IPS DF 6.9 (cell line): ENCODE measurements around the gene HHAT.

ENCODE experiments used
- DNase-seq: peaks from one replicate; pipeline ENCODE4 v3.0.0-alpha.2; 2013; ENCODE audit warnings: low read depth, low spot score
- H3K27ac ChIP-seq: one replicate; pipeline ENCODE4 v1.5.1; 2013; ENCODE audit warnings: low read length, control low read depth
- H3K27me3 ChIP-seq: 2 replicates; pipeline ENCODE4 v1.6.1; 2013; ENCODE audit warnings: mild to moderate bottlenecking, low read length; ENCODE audit not compliant: control insufficient read depth, insufficient read depth
- H3K36me3 ChIP-seq: 2 replicates; pipeline ENCODE4 v1.6.1; 2013; ENCODE audit warnings: low read length; ENCODE audit not compliant: control insufficient read depth, insufficient read depth
- H3K4me1 ChIP-seq: 2 replicates; pipeline ENCODE4 v1.6.1; 2013; ENCODE audit warnings: low read length; ENCODE audit not compliant: control insufficient read depth, insufficient read depth
- H3K4me3 ChIP-seq: 2 replicates; pipeline ENCODE4 v1.5.1; 2013; ENCODE audit warnings: mild to moderate bottlenecking, low read length
- H3K9me3 ChIP-seq: 2 replicates; pipeline ENCODE4 v1.6.1; 2013; ENCODE audit warnings: low read length, inconsistent platforms; ENCODE audit not compliant: control insufficient read depth, insufficient read depth
- WGBS: extraction: QIAGEN DNeasy Blood & Tissue Kit; methylation state at CpG from one replicate; pipeline ENCODE4 v1.1.7; 2013; ENCODE audit warnings: mixed read lengths, missing lambda C conversion rate; ENCODE audit not compliant: insufficient read length, insufficient coverage; 5-methylcytosine and 5-hydroxymethylcytosine counted together

Gene HHAT

GRCh38 chr1:210686841-210687240 lies 358.1 kb downstream of the HHAT start:
- no CpG with 5 or more reads among the region's 3 CpGs for WGBS
- Histone ChIP-seq H3K27ac (no peak overlapping the region), H3K9me3 (no peaks in the 10 kb centered on the region), H3K4me1 (no peaks in the 10 kb centered on the region; the same call in 1 of the 2 replicates), H3K4me3 (no peak overlapping the region), H3K36me3 (no peaks in the 10 kb centered on the region), H3K27me3 (no peaks in the 10 kb centered on the region)
- DNase-seq = no peak

- H3K27me3 ChIP-seq = no peaks in the 10 kb centered on the region
- H3K9me3 ChIP-seq = no peaks in the 10 kb centered on the region
- H3K36me3 ChIP-seq = no peaks in the 10 kb centered on the region
- DNase-seq = no peak
- no peak overlapping the region for H3K27ac ChIP-seq
- no peaks in the 10 kb centered on the region; the same call in 1 of the 2 replicates for H3K4me1 ChIP-seq
- no peak overlapping the region for H3K4me3 ChIP-seq
- no CpG with 5 or more reads among the region's 7 CpGs for WGBS
These were observed 359.0 kb downstream of the HHAT start for GRCh38 chr1:210687582-210688279.

GRCh38 chr1:210688512-210689234 lies 360.0 kb downstream of the HHAT start:
- DNase-seq = no peak

GRCh38 chr1:210689826-210690225 lies 361.1 kb downstream of the HHAT start:
- no peaks in the 10 kb centered on the region for H3K4me1 ChIP-seq
- no peaks in the 10 kb centered on the region for H3K9me3 ChIP-seq
- H3K36me3 ChIP-seq = no peaks in the 10 kb centered on the region
- no peak for DNase-seq
- H3K27ac ChIP-seq = no peak overlapping the region
- H3K27me3 ChIP-seq = no peaks in the 10 kb centered on the region
- no peak overlapping the region for H3K4me3 ChIP-seq
- WGBS = no CpG with 5 or more reads among the region's 3 CpGs

More at GRCh38 chr1:210688512-210689234, 360.0 kb downstream of the HHAT start:
- Histone ChIP-seq H3K27me3 (no peaks in the 10 kb centered on the region), H3K4me1 (no peaks in the 10 kb centered on the region; the same call in 1 of the 2 replicates), H3K4me3 (no peak overlapping the region), H3K9me3 (no peaks in the 10 kb centered on the region), H3K27ac (no peak overlapping the region), H3K36me3 (no peaks in the 10 kb centered on the region)
- no CpG with 5 or more reads among the region's 1 CpG for WGBS

GRCh38 chr1:210690236-210690635 lies 361.5 kb downstream of the HHAT start:
- Histone ChIP-seq H3K4me1 (no peaks in the 10 kb centered on the region), H3K4me3 (no peak overlapping the region), H3K27ac (no peak overlapping the region), H3K9me3 (no peaks in the 10 kb centered on the region), H3K27me3 (no peaks in the 10 kb centered on the region), H3K36me3 (no peaks in the 10 kb centered on the region)
- no CpG with 5 or more reads among the region's 5 CpGs for WGBS
- DNase-seq = no peak

GRCh38 chr1:210691039-210691610 lies 362.4 kb downstream of the HHAT start:
- no peak overlapping the region for H3K27ac ChIP-seq
- H3K27me3 ChIP-seq = no peaks in the 10 kb centered on the region
- no peak overlapping the region for H3K4me3 ChIP-seq
- DNase-seq = no peak
- H3K4me1 ChIP-seq = no peaks in the 10 kb centered on the region
- no CpG with 5 or more reads among the region's 6 CpGs for WGBS
- no peaks in the 10 kb centered on the region for H3K36me3 ChIP-seq
- no peaks in the 10 kb centered on the region for H3K9me3 ChIP-seq

GRCh38 chr1:210692796-210693195 lies 364.1 kb downstream of the HHAT start:
- no peaks in the 10 kb centered on the region for H3K27me3 ChIP-seq
- H3K4me3 ChIP-seq = no peak overlapping the region
- no peak for DNase-seq
- H3K9me3 ChIP-seq = no peaks in the 10 kb centered on the region
- no peak overlapping the region for H3K27ac ChIP-seq
- no peaks in the 10 kb centered on the region for H3K4me1 ChIP-seq
- no peaks in the 10 kb centered on the region for H3K36me3 ChIP-seq
- WGBS = no CpG with 5 or more reads among the region's 7 CpGs

- DNase-seq = no peak
- Histone ChIP-seq H3K4me1 (no peaks in the 10 kb centered on the region), H3K27me3 (no peaks in the 10 kb centered on the region), H3K4me3 (no peak overlapping the region), H3K27ac (no peak overlapping the region), H3K36me3 (no peaks in the 10 kb centered on the region), H3K9me3 (no peaks in the 10 kb centered on the region)
- no CpG with 5 or more reads among the region's 1 CpG for WGBS
These were observed 366.3 kb downstream of the HHAT start for GRCh38 chr1:210695026-210695425.

GRCh38 chr1:210696709-210697108 lies 368.0 kb downstream of the HHAT start:
- no peak overlapping the region for H3K27ac ChIP-seq
- no CpG with 5 or more reads among the region's 1 CpG for WGBS
- no peak overlapping the region for H3K4me3 ChIP-seq
- DNase-seq = no peak
- no peaks in the 10 kb centered on the region for H3K36me3 ChIP-seq
- H3K27me3 ChIP-seq = no peaks in the 10 kb centered on the region
- H3K9me3 ChIP-seq = no peaks in the 10 kb centered on the region
- no peaks in the 10 kb centered on the region for H3K4me1 ChIP-seq

- no peak for DNase-seq
- no CpG with 5 or more reads among the region's 3 CpGs for WGBS
- Histone ChIP-seq H3K27ac (no peak overlapping the region), H3K4me1 (no peaks in the 10 kb centered on the region), H3K9me3 (no peaks in the 10 kb centered on the region), H3K36me3 (no peaks in the 10 kb centered on the region), H3K4me3 (no peak overlapping the region), H3K27me3 (no peaks in the 10 kb centered on the region)
These were observed 368.5 kb downstream of the HHAT start for GRCh38 chr1:210697185-210697584.
